Tibial nerve (tissue), 4 donors: ENCODE results near the gene XPNPEP1. TPM values are rescaled to one million over a fixed set of nuclear protein-coding genes. Genes with fewer than 3 reads are reported as not detected.
A peak's percentile ranks its signal among the peaks of the same experiment; 100 is the strongest.

ENCODE experiments used
- DNase-seq, 2 donors: peaks; one replicate each; pipeline ENCODE4 v3.0.0-alpha.2; 2019; ENCODE audit warnings: low spot score in 2 of 2
- H3K27ac ChIP-seq, 4 donors: fragments of 200-600 bp; sonication (generic) in 3 of 4; one replicate each; pipeline ENCODE4 v1.5.1; 2017 to 2019; ENCODE audit warnings: mild to moderate bottlenecking in 1 of 4
- H3K27me3 ChIP-seq, 2 donors: fragments of 200-600 bp; sonication (generic) in 1 of 2; one replicate each; pipeline versions ENCODE4 v1.5.1 to v1.6.0; 2017 to 2019
- H3K36me3 ChIP-seq, 3 donors: fragments of 200-600 bp; sonication (generic); one replicate each; pipeline ENCODE4 v1.5.1; 2018 to 2019
- H3K4me1 ChIP-seq, 4 donors: fragments of 200-600 bp; sonication (generic) in 3 of 4; one replicate each; pipeline ENCODE4 v1.5.1; 2017 to 2019
- H3K4me3 ChIP-seq, 4 donors: fragments of 200-600 bp; sonication (generic) in 3 of 4; one replicate each; pipeline ENCODE4 v1.5.1; 2017 to 2019; ENCODE audit warnings: mild to moderate bottlenecking in 1 of 4, moderate library complexity in 1 of 4
- H3K9me3 ChIP-seq, 4 donors: fragments of 200-600 bp; sonication (generic) in 3 of 4; one replicate each; pipeline ENCODE4 v1.5.1; 2017 to 2019
- EP300 ChIP-seq, 2 donors: sonication (generic); formaldehyde crosslinking; IDR thresholded peaks; one replicate each; pipeline ENCODE4 v1.6.1; 2017; ENCODE audit warnings: antibody characterized with exemption in 2 of 2, mild to moderate bottlenecking in 1 of 2
- POLR2A ChIP-seq, 2 donors: fragments of 450-650 bp; IDR thresholded peaks; one replicate each; pipeline ENCODE4 v1.6.1; 2017; ENCODE audit warnings: antibody characterized with exemption in 2 of 2, mild to moderate bottlenecking in 2 of 2, moderate library complexity in 2 of 2
- WGBS, 2 donors: methylation state at CpG; one replicate each; pipeline ENCODE4 v1.1.5; 2018; 5-methylcytosine and 5-hydroxymethylcytosine counted together
- total RNA-seq, 4 donors: library from RNA; depleted of rRNA; stranded (reverse); fragments of >200 nt; gene quantifications; one replicate each; pipeline ENCODE4 v1.1.0, GENCODE V29; 2016
- TF ChIP-seq, protein P1 (sequence below), 5 experiments: fragments of 200-600 bp in 3 of 5; fragments of 450-650 bp in 2 of 5; sonication (generic) in 3 of 5; IDR thresholded peaks; one replicate each; pipeline ENCODE4 v1.5.1; 2016 to 2019; ENCODE audit warnings: antibody characterized with exemption in 5 of 5, mild to moderate bottlenecking in 3 of 5, moderate library complexity in 2 of 5

The XPNPEP1 gene
- total RNA-seq, 4 donors from 2014 or later = 41.0 to 99.3 (median 62.4) TPM

DNA sequence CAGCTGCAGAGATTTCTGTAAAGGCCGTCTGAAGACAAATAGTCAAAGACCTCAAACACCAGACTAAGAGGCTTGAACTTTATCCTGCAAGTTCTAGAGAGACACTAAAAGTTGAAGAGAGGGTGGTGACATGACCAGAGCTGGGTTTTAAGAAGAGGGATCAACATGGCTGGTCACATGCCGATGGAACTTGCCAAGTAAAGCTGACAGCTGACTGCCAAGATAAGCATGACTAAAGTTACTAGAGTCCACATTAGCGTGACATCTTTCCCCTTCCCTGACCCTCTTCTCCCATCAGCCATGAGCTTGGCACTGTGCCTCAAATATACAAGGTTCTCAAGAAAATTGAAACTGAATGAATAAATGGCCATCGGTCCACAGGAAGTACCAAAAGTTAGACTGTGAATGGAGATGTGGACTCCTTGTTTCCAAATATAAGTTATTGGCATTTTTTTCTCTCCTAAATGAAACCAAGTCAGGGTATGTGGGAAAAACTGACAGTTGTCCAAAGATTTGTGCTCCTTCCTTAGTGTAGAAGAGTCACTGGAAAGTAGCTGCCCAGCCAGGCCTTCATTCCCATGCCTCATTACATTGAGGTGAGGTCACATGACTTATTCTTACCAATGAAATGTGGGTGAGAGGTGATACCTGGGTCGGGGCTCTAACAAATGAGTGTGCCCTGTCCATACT is 24.5 kb downstream of the XPNPEP1 start:
- peak overlapping the region; percentile 48 to 89 (median 71) for H3K27ac ChIP-seq
- no peaks in the 10 kb centered on the region for H3K36me3 ChIP-seq
- peak; percentile 38 to 75 for DNase-seq
- H3K4me1 ChIP-seq = peaks cover 0 to 83% (median 49%) of the 10 kb centered on the region in 4 donors
- no peaks in the 10 kb centered on the region for H3K27me3 ChIP-seq
- no peak overlapping the region for H3K4me3 ChIP-seq
- 37 to 38% methylated on average over 5 of the region's 5 CpGs for WGBS, 2 donors
- TF ChIP-seq POLR2A (IDR thresholded peaks at IDR 0.05) (no peak), EP300 (IDR thresholded peaks at IDR 0.05) (peak in 1 of 2 donors; percentile 68)
- TF ChIP-seq, protein P1, sequence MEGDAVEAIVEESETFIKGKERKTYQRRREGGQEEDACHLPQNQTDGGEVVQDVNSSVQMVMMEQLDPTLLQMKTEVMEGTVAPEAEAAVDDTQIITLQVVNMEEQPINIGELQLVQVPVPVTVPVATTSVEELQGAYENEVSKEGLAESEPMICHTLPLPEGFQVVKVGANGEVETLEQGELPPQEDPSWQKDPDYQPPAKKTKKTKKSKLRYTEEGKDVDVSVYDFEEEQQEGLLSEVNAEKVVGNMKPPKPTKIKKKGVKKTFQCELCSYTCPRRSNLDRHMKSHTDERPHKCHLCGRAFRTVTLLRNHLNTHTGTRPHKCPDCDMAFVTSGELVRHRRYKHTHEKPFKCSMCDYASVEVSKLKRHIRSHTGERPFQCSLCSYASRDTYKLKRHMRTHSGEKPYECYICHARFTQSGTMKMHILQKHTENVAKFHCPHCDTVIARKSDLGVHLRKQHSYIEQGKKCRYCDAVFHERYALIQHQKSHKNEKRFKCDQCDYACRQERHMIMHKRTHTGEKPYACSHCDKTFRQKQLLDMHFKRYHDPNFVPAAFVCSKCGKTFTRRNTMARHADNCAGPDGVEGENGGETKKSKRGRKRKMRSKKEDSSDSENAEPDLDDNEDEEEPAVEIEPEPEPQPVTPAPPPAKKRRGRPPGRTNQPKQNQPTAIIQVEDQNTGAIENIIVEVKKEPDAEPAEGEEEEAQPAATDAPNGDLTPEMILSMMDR (IDR thresholded peaks at IDR 0.05) = no peak
- no peaks in the 10 kb centered on the region for H3K9me3 ChIP-seq

- TF ChIP-seq EP300 (IDR thresholded peaks at IDR 0.05) (no peak), POLR2A (IDR thresholded peaks at IDR 0.05) (no peak)
- TF ChIP-seq, protein P1 (IDR thresholded peaks at IDR 0.05) = no peak
- H3K4me3 ChIP-seq = no peak overlapping the region
- H3K27ac ChIP-seq = peak overlapping the region in 3 of 4 donors; percentile 48 to 89 (median 86)
Measured at GRCh38 chr10:109898007-109898406, 25.3 kb downstream of the XPNPEP1 start.

DNA sequence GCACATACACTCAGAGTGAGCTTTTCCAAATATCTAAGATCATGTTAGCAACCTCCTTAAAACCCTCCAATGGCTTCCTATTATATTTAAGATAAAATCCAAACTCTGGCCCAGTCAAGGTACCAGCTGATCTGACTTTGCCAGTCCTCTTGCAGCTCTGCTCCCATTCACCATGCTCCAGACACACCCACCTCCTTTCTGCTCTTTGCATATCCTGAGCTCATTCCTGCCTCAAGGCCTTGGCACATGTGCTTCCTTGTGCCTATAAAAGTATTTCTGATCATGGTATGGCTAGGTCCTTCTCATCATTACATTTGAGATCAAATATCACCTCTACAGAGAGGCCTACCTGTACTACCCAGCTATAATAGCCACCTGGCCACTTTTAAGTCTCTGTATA is 27.5 kb downstream of the XPNPEP1 start:
- no peak for DNase-seq
- Histone ChIP-seq H3K4me3 (no peak overlapping the region), H3K36me3 (peaks cover 0 to 7% (median 5%) of the 10 kb centered on the region in 3 donors), H3K9me3 (no peaks in the 10 kb centered on the region), H3K27ac (peak overlapping the region in 3 of 4 donors; percentile 25 to 89 (median 86)), H3K4me1 (peaks cover 0 to 94% (median 54%) of the 10 kb centered on the region in 4 donors), H3K27me3 (no peaks in the 10 kb centered on the region)
- TF ChIP-seq POLR2A (IDR thresholded peaks at IDR 0.05) (no peak), EP300 (IDR thresholded peaks at IDR 0.05) (no peak)
- TF ChIP-seq, protein P1 (IDR thresholded peaks at IDR 0.05) = no peak

More at GRCh38 chr10:109898007-109898406, 25.3 kb downstream of the XPNPEP1 start:
- Histone ChIP-seq H3K27me3 (no peaks in the 10 kb centered on the region), H3K4me1 (peaks cover 0 to 83% (median 52%) of the 10 kb centered on the region in 4 donors), H3K9me3 (no peaks in the 10 kb centered on the region), H3K36me3 (no peaks in the 10 kb centered on the region)
- 98 to 99% methylated on average over 6 of the region's 6 CpGs for WGBS, 2 donors
- DNase-seq = no peak

DNA sequence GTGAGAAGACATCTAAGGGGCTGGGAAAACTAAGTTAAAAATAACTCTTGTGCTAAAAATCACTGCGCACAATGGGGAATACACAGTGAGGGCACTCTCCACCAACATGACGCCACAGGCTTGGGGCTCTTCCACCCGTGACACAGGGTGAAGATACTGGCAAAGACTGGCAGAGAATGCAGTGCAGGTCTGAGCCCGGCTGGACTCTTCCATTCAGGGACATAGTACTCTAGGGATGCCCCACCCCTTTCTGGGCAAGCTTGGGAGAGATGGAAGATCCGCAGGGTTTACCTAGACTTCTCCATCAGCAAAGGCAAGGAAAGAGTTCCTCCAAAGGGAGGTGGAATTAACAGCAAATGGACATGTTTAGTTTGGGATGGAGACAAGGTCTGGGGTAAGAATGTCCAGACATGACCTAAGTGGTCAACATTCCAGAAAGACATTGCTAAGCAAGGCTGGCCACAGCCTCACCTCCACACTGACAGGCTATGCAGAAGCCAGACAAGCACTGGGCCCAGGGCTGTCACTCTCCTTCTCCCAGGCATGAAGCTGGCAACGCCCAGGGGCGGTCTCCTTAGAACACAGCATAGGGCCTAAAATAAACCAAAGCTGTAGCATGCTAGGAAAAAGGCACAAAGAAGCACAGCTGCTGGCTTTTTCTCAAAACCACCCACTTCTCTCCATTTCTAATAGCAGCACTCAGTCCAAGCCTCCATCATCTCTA is 28.1 kb downstream of the XPNPEP1 start:
- H3K4me3 ChIP-seq = no peak overlapping the region

More for the DNA sequence above, 28.1 kb downstream of the XPNPEP1 start:
- no peaks in the 10 kb centered on the region for H3K27me3 ChIP-seq
- peaks cover 0 to 7% (median 5%) of the 10 kb centered on the region in 3 donors for H3K36me3 ChIP-seq
- peak overlapping the region in 3 of 4 donors; percentile 25 to 89 (median 86) for H3K27ac ChIP-seq
- DNase-seq = peak; percentile 47 to 56
- TF ChIP-seq, protein P1 (IDR thresholded peaks at IDR 0.05) = no peak
- peak in 1 of 2 donors; percentile 70 for TF ChIP-seq EP300 (IDR thresholded peaks at IDR 0.05)
- TF ChIP-seq POLR2A (IDR thresholded peaks at IDR 0.05) = no peak
- H3K4me1 ChIP-seq = peaks cover 0 to 95% (median 52%) of the 10 kb centered on the region in 4 donors
- WGBS, 2 donors = 48 to 49% methylated on average over 7 of the region's 7 CpGs
- no peaks in the 10 kb centered on the region for H3K9me3 ChIP-seq
